Measurements from ENCODE around the gene PRDM16. TPM values are rescaled to one million over a fixed set of nuclear protein-coding genes. Genes with fewer than 3 reads are reported as not detected.

Gene PRDM16
- total and polyA plus RNA-seq, 2 experiments from 2014 or later = 41.8 to 55.8 TPM

DNA sequence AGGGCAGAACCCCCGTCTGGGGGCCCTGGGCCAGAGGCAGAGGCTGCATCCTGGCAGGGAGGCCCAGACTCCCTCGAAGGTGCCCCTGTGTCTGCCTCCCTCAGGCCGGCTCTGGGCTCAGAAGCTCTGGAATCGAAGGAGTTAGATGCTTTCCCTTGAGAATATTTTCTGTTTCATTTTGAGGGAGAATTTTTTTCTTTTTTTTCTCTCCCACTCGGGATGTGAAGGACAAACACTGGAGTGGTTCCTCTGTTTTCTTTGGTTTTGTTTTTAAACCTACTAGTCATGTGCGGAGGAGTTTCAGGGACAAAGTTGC is 44.7 kb downstream of the PRDM16 start:
- Histone ChIP-seq H3K27ac (no peak overlapping the region), H3K4me1 (ENCODE audit: low read depth) (no peaks in the 10 kb centered on the region), H3K4me3 (no peak overlapping the region), H3K36me3 (no peaks in the 10 kb centered on the region), H3K27me3 (no peaks in the 10 kb centered on the region), H3K9me3 (ENCODE audit: low read depth) (no peaks in the 10 kb centered on the region)
- no peak for TF ChIP-seq CTCF (IDR thresholded peaks at IDR 0.05; ENCODE audit: low read depth, low read length)
- DNase-seq (ENCODE audit: low read depth in 1 of 2, low spot score in 1 of 2) = no peak

- H3K27me3 ChIP-seq = no peaks in the 10 kb centered on the region
- H3K4me1 ChIP-seq (ENCODE audit: low read depth) = peaks cover under 1% of the 10 kb centered on the region
- no peak overlapping the region for H3K27ac ChIP-seq
- TF ChIP-seq CTCF (IDR thresholded peaks at IDR 0.05; ENCODE audit: low read depth, low read length) = no peak
- DNase-seq (ENCODE audit: low read depth in 1 of 2, low spot score in 1 of 2) = no peak
- H3K36me3 ChIP-seq = no peaks in the 10 kb centered on the region
- no peaks in the 10 kb centered on the region for H3K9me3 ChIP-seq (ENCODE audit: low read depth)
- no peak overlapping the region for H3K4me3 ChIP-seq
These were observed 45.2 kb downstream of the PRDM16 start for GRCh38 chr1:3114131-3114744.

GRCh38 chr1:3114846-3115245 is 45.8 kb downstream of the PRDM16 start:
- DNase-seq (ENCODE audit: low read depth in 1 of 2, low spot score in 1 of 2) = no peak
- Histone ChIP-seq H3K36me3 (no peaks in the 10 kb centered on the region), H3K27ac (no peak overlapping the region), H3K4me1 (ENCODE audit: low read depth) (peaks cover 6% of the 10 kb centered on the region), H3K27me3 (no peaks in the 10 kb centered on the region), H3K4me3 (no peak overlapping the region), H3K9me3 (ENCODE audit: low read depth) (no peaks in the 10 kb centered on the region)
- no peak for TF ChIP-seq CTCF (IDR thresholded peaks at IDR 0.05; ENCODE audit: low read depth, low read length)

- no peak overlapping the region for H3K27ac ChIP-seq
- no peaks in the 10 kb centered on the region for H3K36me3 ChIP-seq
- H3K4me1 ChIP-seq (ENCODE audit: low read depth) = peaks cover 13% of the 10 kb centered on the region
- H3K4me3 ChIP-seq = no peak overlapping the region
- no peaks in the 10 kb centered on the region for H3K9me3 ChIP-seq (ENCODE audit: low read depth)
- no peak for TF ChIP-seq CTCF (IDR thresholded peaks at IDR 0.05; ENCODE audit: low read depth, low read length)
- no peaks in the 10 kb centered on the region for H3K27me3 ChIP-seq
- DNase-seq (ENCODE audit: low read depth in 1 of 2, low spot score in 1 of 2) = no peak
These were observed 46.5 kb downstream of the PRDM16 start for GRCh38 chr1:3115275-3116149.

GRCh38 chr1:3116150-3116510 is 47.1 kb downstream of the PRDM16 start:
- TF ChIP-seq CTCF (IDR thresholded peaks at IDR 0.05; ENCODE audit: low read depth, low read length) = no peak
- Histone ChIP-seq H3K4me3 (no peak overlapping the region), H3K27me3 (no peaks in the 10 kb centered on the region), H3K36me3 (no peaks in the 10 kb centered on the region), H3K4me1 (ENCODE audit: low read depth) (peaks cover 19% of the 10 kb centered on the region), H3K9me3 (ENCODE audit: low read depth) (no peaks in the 10 kb centered on the region), H3K27ac (no peak overlapping the region)
- DNase-seq (ENCODE audit: low read depth in 1 of 2, low spot score in 1 of 2) = no peak

Measured in cardiac muscle cell (in vitro differentiated cells and primary cell).